Measurements from ENCODE around the gene RABGAP1L.
"Not testable (repeated sequence)": the region's sequence is repeated elsewhere in the genome, so short reads cannot be mapped to it uniquely, and the experiment has no call there.

Gene RABGAP1L

GRCh38 chr1:174309490-174309889, 150.2 kb downstream of the RABGAP1L start:
- DNase-seq = no peak

- peak; percentile 4 for DNase-seq
These were observed 155.1 kb downstream of the RABGAP1L start for GRCh38 chr1:174314433-174314832.

GRCh38 chr1:174315239-174315638, 155.9 kb downstream of the RABGAP1L start:
- DNase-seq = no peak

- not testable (repeated sequence) for DNase-seq
These were observed 161.6 kb downstream of the RABGAP1L start for GRCh38 chr1:174320897-174321296.

DNA sequence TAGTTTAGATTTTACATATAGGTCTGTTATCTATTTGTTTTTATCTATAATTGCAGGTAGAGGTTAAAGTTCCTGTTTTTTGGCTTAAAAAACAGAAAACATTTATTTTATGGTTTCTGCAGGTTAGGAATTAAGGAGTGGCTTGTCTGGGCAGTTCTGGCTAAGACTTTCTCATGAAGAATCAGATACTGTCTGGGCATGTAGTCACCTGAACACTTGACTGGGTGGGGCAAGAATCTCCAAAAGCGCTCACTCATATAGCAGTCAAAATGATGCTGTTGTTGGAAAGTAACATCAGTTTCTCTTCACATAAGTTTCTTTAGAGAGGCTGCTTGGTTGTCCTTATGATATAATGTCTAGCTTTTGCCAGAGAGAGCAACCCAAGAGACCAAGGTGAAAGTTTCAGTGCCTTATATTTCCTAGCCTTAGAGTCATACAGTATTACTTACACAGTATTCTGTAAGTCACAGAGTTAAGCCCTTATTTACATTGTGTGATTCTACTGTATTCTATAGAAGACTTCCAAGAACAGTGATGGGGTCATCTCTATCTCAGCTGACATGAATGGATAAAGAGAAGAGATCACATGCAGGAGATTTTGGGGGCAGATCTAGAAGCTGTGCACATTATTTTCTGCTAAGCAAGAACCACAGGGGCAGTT, 163.0 kb downstream of the RABGAP1L start:
- no peak for DNase-seq

DNA sequence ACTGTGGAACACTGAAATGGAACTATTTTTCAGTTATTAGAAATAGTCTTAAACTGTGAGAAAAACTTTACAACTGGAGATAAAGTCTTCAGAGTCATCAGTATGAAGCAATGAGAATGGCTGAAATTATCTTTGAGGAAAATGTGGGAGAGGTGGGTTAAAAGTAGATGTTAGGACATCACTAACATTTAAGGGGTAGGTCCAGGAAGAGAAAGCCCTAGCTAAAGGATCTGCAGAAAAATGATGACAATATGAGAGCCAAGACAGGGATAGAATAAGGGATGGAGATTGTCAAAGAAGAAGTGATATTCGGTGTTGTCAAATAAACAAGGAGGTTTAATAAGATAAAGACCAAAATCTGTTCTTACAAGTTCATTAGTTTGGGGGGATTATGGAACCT, 165.2 kb downstream of the RABGAP1L start:
- no peak for DNase-seq

GRCh38 chr1:174324939-174325338, 165.6 kb downstream of the RABGAP1L start:
- peak; percentile 27 for DNase-seq

DNA sequence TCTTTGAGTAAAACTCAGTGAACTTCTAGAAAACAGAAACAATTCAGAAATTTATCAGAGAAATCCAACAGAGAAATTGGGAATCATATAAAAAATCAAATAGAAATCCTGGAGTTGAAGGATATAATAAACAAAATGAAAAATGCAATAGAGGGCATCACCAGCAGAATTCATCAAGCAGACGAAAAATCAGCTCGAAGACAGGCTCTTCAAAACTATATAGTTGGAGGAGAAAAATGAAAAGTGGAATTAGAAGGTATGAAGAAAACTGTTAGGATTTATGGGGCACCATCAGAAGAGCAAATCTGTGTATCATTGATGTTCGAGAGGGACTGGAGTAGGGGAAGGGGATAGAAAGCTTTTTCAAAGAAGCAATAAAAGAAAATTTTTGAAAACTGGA, 167.0 kb downstream of the RABGAP1L start:
- no peak for DNase-seq

GRCh38 chr1:174333437-174333836, 174.1 kb downstream of the RABGAP1L start:
- no peak for DNase-seq

- DNase-seq = no peak
These were observed 177.8 kb downstream of the RABGAP1L start for GRCh38 chr1:174337000-174337681.

DNA sequence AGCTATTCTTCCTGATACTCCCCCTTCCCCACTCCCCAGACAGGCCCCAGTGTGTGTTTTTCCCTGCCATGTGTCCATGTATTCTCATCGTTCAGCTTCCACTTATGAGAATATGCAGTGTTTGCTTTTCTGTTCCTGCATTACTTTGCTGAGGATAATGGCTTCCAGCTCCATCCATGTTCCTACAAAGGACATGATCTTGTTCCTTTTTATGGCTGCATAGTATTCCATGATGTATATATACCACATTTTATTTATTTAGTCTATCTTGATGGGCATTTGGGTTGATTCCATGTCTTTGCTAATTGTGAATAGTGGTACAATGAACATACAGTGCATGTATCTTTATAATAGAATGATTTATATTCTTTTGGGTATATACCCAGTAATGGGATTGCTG, 181.1 kb downstream of the RABGAP1L start:
- not testable (repeated sequence) for DNase-seq

- no peak for DNase-seq
These were observed 184.8 kb downstream of the RABGAP1L start for GRCh38 chr1:174344162-174344561.

DNA sequence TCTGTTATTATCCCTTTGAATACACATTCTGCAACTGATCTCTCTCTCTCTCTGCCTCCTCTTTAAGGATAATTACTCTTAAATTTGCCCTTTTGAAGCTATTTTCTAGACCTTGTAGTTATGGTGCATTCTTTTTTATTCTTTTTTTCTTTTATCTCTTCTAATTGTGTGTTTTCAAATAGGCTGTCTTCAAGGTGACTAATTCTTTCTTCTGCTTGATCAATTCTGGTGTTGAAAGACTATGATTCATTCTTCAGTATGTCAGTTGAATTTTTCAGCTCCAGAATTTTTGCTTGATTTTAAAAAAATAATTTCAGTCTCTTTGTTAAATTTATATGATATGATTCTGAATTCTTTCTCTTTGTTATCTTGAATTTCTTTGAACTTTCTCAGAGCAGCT, 192.8 kb downstream of the RABGAP1L start:
- no peak for DNase-seq

GRCh38 chr1:174352883-174353608, 193.7 kb downstream of the RABGAP1L start:
- no peak for DNase-seq

DNA sequence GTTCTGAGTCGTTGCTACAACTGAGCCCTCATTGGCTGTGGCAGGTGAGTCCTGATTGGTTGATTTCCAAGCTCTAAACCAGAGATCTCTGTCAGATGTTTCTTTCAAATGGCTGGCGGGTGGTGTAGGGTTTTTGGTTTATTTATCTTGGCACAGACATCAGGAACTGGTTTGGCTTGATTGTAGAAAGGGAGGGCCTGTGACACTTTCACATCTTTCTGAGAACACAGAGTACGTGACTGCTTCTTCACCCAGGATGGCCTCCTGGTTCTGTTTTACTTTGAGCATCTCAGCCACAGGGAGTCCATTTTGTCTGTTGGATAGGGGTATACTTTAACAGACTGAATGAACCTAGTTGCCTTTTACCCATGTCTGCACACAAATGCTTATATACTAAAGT, 199.0 kb downstream of the RABGAP1L start:
- DNase-seq = no peak

DNA sequence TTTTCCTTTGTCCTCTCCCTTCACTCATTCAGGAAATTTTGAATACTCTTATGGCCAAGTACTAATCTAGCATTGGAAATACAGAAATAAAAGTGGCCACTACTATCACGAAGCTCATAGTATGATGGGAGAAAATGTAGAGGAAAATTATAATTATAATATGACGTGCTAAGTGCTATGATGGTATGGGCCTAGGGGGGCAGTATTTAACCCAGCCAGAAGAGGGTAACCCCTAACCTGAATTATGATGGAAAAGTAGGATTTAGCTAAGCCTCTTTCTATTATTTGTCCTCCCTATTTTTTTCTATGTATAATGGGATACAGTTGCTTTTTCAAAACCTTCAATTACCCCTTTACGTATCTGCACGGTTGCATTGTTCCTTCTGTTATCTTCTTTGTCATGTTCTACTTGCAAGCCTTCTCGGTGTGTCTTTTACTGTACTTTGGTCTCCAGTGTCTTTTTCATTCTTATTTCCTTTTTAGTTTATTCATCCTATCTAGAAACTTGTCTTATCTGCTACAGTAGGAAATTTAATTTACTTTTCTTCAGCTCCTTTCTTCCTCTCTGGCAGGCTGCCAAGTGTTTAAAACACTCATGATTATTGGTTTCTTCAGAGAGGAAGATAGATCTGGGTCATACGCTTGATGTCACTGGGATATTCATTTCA, 199.6 kb downstream of the RABGAP1L start:
- DNase-seq = no peak

DNA sequence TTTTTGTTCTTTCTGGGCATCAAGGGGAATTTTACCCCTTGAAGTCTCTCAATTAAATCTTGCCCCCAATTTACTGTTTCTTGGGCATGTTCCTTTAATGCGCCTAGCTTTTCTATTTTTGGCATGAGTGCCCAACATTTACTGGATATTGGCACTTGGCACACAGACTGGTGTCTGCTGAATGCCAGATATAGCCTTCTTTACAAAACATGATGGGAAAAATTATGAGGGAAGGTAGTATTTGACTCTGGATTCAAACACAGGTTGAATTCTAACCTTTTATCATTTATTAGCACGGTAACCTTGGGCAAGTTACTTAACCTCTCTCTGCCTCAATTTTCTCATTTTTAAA, 200.1 kb downstream of the RABGAP1L start:
- DNase-seq = no peak

- no peak for DNase-seq
These were observed 205.8 kb downstream of the RABGAP1L start for GRCh38 chr1:174364996-174365736.

GRCh38 chr1:174366946-174367345, 207.6 kb downstream of the RABGAP1L start:
- DNase-seq = no peak

DNA sequence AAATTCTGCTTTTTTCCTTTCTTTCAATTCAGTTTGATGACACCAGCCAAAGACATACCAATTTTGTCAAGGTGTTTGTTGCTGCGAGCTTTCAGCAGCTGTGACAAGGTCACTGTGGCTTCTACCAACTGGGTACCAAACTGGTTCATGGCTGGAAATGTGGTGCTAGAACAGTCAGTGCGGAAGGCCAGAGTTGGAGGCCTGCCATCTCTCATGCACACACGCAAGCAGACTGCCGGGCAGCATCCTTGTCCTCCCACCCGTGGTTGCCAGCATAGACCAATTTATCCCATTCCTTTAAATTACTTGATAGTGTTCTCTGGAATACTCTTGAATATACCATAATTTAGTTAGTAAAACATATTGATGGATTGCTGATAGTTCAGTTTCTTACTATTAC, 208.6 kb downstream of the RABGAP1L start:
- no peak for DNase-seq

GRCh38 chr1:174376030-174376429, 216.7 kb downstream of the RABGAP1L start:
- no peak for DNase-seq

- no peak for DNase-seq
These were observed 232.4 kb downstream of the RABGAP1L start for GRCh38 chr1:174391716-174392115.

DNA sequence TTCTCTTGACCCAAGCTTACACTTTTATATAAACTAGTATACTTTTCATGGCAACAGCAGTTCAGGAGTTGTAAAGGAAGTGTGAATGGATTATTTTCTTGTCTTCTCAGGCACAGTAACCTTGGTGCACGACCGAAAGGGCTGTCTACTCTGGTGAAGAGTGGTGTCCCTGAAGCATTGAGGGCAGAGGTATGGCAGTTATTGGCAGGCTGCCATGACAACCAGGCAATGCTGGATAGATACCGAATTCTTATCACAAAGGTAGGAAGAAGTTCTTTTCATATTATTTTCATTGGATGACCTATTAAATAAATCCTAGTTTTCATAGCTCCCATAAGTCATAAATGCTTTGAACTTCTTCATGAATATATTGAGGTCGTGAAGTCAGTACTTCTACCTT, 234.6 kb downstream of the RABGAP1L start:
- DNase-seq = no peak
